Ureter (tissue), 1 donor: ENCODE results near the gene APOBEC2. TPM values are rescaled to one million over a fixed set of nuclear protein-coding genes. Genes with fewer than 3 reads are reported as not detected.
"Not testable (repeated sequence)": the region's sequence is repeated elsewhere in the genome, so short reads cannot be mapped to it uniquely, and the experiment has no call there.

Experiments used
- DNase-seq: peaks from one replicate; pipeline ENCODE4 v3.0.0-alpha.2; 2020; ENCODE audit warnings: low spot score
- total RNA-seq: library from RNA; stranded (reverse); gene quantifications from one replicate; pipeline ENCODE4 v1.2.4, GENCODE V29; 2023
- donor health status: DM: yes; HTN: yes; CAD: no.

APOBEC2 gene
- total RNA-seq: 0.57 TPM

DNA sequence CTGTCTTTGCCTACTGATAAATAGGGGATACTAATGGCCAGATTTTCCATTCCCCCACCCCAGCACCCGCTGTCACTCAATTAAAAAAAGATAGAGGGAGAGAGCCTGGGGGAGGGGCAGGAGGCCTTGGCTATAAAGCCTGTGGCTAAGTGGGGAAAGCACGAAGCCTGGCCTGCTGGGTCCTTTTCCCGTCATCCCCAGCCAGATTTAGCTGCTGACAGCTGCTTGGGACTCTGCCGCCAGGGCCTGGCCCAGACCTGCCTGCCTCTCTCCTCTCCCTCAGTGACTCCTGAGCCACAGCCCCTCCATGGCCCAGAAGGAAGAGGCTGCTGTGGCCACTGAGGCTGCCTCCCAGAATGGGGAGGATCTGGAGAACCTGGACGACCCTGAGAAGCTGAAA, at the start of gene APOBEC2:
APOBEC2 (plus strand) TSS at position 162 of the 400 bp plus-strand sequence; CDS start at position 308, 146 bp downstream.
- no peak for DNase-seq

GRCh38 chr6:41006217-41006616, 46.8 kb upstream of the APOBEC2 start:
- DNase-seq: peak; percentile 57

DNA sequence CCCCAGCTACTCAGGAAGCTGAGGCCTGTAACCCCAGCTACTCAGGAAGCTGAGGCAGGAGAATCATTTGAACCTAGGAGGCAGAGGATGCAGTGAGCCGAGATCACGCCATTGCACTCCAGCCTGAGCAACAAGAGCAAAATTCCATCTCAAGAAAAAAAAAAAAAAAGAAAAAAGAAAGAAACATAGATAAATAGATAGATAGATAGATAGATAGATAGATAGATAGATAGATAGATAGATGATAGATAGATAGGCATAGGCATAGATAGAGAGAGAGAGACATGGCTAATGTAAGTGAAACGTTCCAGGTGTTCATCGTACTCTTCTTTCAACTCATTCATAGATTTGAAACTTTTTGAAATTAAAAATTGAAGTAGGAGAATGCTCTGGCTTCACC, 46.0 kb upstream of the APOBEC2 start:
- not testable (repeated sequence) for DNase-seq

DNA sequence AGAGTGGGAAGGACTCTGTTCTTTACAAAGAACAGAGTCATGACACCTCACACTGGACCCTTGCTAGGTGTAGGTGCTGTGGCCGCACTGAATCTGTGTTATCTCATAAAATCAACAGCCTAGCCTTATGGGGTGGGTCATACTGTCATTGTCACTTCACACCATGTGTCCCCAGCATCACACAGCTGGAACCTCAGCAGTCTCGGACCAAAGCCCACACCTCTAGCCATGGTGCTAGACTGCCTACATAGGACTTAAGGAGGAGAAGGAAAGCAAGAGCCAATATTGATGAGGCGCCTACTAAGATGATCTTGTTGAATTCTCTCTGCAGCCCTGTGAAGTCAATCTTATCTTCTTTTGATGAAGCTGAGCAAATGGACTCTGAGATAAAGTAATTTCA, 45.0 kb upstream of the APOBEC2 start:
- no peak for DNase-seq

DNA sequence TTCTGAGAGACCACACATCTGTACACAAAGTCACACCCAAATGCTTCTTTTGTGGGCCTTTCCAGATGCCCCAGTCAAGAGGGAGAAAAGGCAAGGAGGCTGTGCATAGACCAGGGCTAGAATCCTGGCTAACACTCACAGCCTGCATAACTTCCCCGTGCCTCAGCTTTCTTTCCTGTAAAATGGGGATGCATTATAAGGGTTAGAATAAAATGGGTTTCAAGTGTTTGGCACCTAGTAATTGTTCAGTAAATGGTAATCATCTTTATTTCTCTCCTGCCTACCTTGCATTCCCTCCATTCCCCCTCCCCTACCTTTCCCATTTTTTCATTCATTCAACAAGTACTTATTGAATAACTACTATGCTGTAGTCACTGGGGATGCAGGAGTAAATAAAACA, 43.3 kb upstream of the APOBEC2 start:
- DNase-seq: no peak

DNA sequence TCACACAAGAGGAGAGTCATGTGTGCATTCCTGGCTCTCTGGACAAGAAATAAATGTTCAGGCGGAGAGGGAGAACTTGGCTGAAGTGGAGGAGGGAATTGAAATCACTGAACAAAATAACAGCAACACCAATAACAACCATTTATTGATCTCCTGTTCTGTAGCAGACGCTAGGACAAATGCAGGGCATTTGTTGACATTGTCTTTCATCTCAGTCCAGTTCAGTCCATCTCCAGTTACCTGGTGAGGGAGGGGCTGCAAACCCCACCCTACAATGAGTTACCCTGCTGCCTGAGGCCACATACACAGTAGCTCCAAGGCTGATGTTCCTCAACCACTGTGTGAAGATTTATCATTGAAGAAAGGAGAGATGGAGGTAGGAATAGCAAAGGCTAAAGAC, 41.3 kb upstream of the APOBEC2 start:
- DNase-seq: no peak

DNA sequence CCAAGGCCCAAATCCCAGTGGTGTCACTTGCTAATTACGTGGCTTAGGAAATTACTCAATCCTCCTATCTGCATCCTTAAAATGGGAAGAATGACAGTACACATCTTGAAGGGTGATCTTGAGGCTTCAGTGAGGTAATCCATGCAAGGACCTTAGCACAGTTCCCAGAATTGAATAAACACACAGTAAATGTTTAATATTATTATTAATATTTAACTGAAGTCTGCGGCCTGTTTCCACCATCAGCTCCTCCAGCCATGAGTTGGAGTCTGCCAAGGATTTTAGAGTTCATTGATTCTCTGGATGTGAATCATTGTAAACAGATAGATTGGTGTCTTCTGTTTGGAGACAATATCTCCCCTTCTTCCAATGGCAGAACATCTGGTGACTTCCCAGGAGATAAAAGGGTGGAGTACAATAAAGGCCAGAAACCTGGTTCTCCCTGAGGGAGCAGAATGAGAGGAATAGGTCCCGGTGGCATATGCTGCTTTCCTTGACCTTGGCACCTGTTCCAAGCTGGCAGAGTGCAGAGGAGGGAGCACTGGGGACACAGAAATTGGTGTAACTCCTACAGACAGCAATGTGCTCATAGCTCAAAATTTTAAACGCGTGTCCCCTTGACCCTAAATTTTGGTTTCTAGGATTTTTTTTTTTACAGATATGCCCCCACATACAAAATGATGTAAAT, 39.4 kb upstream of the APOBEC2 start:
- DNase-seq: no peak

DNA sequence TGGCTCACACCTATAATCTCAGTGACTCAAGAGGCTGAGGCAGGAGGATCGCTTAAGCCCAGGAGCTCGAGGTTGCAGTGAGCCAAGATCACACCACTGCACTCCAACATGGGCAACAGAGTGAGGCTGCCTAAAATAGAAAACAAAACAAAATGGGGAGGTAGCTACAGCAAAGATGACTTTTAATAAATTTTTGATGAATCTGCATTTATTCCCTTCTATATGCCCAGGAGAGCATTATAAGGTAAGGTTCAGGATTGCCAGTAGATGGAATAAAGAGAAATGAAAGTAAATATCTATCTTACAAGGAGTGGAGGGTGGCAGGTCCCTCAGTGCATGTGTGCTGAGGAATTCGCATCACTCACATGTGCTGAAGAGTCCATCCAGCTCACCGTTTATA, 38.2 kb upstream of the APOBEC2 start:
- no peak for DNase-seq

GRCh38 chr6:41015860-41016259, 37.1 kb upstream of the APOBEC2 start:
- DNase-seq: not testable (repeated sequence)

- no peak for DNase-seq
Observed at GRCh38 chr6:41017663-41018062, 35.3 kb upstream of the APOBEC2 start.

GRCh38 chr6:41021832-41022231, 31.2 kb upstream of the APOBEC2 start:
- DNase-seq: no peak

GRCh38 chr6:41022294-41022693, 30.7 kb upstream of the APOBEC2 start:
- no peak for DNase-seq

GRCh38 chr6:41023114-41023513, 29.9 kb upstream of the APOBEC2 start:
- no peak for DNase-seq

DNA sequence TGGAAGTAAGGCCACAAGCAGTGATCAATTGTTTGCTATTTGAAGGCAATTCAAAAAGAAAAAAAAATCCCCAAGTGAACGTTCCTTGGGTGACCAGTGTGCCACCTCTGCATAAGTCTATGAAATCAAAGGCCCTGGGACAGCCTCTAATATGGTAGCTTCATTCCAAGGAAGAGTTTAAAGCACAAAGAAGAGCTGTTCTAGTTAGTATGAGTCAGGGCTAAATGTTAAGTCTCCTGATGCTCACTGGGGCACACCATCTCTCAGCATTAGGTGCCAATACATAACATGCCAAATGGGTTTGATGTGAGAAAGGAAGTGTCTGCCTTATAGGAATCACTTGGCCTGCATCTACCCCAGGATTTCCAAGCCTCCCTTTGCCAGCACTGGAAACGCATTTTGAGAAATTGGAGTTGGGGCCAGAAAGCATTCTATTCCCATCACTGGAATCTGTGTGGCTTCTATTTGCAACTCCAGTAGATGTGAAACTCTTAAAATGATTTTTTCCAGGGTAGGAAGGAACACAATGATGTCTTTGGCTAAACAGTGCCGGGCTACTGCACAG, 27.0 kb upstream of the APOBEC2 start:
- no peak for DNase-seq

- DNase-seq: no peak
Observed at GRCh38 chr6:41027241-41027640, 25.8 kb upstream of the APOBEC2 start.

GRCh38 chr6:41027799-41028560, 25.0 kb upstream of the APOBEC2 start:
- peak; percentile 86 for DNase-seq

- DNase-seq: no peak
Observed at GRCh38 chr6:41028561-41029412, 24.2 kb upstream of the APOBEC2 start.

DNA sequence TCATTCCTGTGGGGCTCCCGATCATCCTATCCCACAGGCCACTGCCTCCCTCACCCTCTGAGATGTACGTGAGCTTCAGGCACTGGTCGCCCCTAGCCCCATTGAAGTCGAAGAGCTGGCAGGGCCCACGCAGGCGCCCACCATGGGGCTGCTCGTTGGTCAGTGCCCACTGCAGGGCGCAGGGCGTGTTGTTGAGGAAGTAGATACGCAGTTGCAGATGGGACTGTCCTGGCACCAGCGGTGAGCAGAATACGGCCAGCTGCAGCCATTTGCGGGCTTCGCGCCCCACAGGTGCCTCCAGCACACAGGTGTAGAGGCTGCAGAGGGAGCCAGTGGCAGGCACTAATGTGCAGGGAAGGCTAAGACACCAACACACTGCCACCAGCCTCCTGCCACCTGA, 20.2 kb upstream of the APOBEC2 start:
- DNase-seq: no peak

DNA sequence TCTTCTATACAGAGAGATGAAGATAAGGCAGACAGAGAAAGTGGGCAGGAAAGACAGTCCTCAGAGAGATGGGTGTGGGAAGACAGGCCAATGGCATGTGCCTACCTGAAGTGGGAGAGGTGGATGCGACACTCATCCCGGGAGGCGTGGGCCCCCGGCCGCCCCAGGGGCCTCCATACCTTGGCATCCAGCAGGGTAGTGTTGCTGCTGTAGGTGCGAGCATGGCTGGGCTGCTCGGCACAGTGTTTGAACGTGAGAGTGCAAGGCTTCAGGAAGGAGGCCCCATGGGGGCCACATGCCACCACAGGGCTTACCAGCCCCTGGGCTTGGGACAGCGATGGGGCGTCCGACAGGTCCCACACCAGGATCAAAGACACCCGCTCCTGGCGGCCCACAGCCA, 19.2 kb upstream of the APOBEC2 start:
- DNase-seq: no peak

DNA sequence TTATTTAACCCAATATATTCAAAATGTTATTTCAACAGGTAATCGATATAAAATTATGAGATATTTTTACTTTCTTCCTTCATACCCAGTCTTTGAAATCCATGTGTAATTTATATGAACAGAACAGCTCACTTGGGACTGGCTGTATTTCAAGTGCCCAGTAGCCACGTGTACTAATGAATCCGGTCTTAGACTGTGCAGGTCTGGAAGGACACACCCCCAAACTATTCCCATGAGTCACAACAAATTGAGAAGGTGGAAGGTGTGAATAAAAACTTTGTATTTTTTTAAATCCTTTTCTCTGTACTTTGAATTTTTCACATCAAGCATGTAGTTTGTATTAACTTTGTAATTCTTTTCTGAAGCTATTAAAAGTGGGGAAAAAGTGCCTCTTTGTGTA, 16.8 kb upstream of the APOBEC2 start:
- no peak for DNase-seq

DNA sequence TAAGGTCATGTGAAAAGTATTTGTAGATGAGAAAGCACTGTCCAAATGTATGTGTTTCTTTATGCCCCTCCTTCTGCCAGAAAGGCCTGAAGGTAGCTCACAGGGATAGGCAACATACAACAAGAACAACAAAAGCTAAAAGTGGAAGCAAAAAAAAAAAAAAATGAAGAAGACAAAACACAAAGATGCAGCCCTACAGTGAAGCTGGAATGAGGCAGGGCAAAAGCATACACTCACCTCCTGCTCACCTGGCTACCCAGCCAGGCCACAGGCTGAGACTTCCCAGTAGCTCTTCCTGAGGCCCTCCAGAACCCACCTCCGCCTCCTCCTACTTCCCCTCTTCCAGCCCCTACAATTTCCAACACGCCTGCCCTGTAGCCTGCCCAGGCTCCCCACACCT, 16.4 kb upstream of the APOBEC2 start:
- no peak for DNase-seq
